Stimulated activated CD8-positive, alpha-beta memory T cell treated with anti-CD3 and anti-CD28 coated beads, Interleukin-12 subunit alpha, Interleukin-12 subunit beta, amount 100 ng/mL, for 1 hour (primary cell): ENCODE data around the gene DDX39A.

Source experiments
- DNase-seq: peaks from one replicate; pipeline ENCODE4 v3.0.0-alpha.2; 2020; ENCODE audit warnings: low read depth

The DDX39A gene

DNA sequence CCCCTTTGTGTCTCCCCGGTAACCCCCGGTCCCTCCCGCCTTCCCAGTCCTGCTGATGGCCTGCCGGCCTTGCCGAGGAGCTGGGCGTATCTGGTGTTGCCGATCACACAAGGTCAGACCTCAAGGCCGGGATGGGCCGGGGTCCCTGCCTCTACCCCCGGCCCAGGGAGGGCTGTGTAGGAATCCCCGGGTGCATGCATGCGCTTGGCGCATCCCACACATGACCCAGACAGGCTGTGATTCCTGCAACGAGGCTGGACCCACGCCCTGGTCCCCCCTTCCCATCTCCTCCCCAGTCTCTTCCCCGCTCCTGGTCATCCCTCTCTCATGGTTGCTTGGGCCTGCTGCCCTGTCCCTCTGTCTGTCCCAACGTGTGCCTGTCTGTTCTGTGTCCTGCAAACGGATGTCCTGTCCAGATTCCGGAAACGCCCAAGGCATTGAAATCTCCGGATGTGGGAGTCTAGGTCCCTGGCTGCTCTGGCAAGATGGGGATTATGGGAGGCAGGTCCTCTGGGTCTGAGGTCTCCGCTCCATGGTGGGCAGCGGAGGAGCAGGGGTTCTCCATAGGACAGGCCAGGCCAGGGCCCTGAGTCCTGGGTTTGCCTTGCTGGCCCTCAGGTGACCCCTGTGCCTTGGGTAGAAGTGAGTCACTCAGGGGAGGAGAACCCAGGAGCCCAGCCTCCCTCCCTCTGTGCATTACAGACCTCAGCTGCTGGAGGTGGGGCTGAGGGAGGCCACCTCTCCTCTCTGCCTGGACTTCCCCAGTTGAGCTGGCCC is 15.6 kb upstream of the DDX39A start:
- no peak for DNase-seq

DNA sequence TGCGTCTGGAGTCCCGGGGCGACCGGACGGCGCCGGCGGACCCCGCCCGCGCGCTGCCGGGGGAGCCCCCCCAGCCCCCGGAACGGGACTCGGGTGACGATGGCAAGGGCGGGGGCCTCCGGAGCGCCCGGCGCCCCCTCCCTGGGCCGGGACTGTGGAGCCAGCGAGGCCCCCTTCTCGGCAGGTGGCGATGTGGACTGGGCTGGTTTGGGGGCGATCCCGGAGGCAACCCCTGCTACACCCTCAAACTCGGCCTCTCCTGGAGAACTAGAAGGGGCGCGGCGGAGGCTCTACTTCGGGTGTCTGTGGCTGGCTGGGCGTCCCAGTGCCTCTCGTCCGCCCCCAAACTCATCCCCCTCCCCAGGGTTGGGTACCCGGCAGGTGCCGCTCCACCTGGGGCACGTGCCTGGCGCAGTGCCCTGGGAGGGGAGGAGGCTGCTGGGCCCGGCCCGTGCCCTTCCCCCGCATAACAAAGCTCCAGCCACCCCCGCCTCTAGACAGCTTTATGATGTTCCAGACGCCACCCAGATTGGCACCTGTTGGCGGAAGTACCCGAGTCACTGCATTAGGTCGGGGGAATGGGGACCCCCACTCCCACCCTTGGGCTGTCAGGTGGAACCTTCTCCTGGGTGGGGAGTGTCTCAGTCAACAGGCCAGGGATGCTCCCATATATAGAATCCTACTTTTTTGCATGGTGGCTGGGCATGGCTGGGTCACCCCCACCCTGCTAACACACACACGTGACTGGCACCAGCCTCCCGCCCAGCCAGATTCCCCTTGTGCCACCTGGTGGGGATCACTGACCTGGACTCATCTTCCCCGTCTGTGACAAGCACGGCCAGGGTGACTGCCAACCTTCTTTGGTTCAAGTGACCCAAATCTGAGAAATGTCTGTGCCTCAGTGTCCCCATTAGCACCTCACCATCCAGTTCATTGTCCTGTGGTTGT is 14.7 kb upstream of the DDX39A start:
- DNase-seq: no peak

DNA sequence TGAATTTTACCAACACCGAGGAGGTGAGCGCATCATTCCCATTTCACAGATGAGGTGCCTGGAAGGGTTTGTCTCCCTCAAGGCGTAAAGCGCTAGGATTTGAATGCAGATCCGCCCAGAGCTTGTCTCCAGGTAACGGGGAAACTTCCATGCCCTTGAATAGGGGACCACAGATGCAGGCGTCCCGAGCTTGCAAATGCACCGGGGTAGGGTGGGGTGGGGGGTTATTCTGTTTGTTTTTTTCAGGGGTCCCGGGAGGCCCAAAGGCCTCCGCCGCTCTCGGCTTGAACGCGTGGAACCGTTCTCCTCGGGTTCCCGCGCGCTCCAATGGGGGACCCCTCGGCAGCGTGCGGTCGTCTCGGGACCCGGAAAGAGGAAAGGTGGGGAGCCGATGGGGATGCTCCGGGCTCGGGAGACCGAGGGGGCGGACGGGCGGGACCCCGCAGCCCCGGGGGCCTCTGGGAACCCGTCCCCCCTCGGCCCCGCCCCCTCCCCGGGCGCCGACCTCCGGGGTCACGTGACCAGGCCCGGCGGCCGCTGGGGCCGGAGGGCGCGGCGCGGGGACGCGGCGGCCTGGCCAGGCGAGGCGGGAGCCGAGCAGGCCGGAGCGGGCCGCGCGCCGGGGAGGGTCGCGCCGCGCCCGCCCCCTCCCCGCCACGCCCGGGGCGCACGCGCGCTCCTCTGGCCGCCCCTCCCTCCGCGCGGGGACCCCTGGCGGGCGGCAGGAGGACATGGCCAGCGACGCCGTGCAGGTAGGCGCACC is 13.8 kb upstream of the DDX39A start, which contains the start of gene PKN1:
PKN1 (plus strand) TSS at position 516 of the 763 bp plus-strand sequence; CDS start at position 732, 216 bp downstream.
- DNase-seq: no peak

DNA sequence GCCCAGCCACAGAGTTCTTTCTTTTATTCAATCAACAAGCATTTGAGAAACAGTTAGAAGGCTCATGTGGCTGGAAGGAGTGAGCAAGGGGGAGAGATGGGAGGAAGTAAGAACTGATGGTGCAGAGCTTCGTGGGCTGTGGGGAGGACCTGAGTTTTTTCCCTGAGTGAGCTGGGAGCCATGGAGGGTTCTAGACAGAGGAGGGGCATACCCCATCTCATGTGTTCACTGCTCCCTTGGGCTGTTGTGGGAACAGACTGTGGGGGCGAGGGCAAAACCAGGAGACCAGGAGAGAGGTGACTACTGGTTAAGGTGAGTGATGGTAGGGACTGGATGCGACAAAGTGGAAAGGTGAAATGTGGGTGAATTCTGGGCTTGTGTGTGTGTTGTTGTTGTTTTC is 11.6 kb upstream of the DDX39A start:
- no peak for DNase-seq

DNA sequence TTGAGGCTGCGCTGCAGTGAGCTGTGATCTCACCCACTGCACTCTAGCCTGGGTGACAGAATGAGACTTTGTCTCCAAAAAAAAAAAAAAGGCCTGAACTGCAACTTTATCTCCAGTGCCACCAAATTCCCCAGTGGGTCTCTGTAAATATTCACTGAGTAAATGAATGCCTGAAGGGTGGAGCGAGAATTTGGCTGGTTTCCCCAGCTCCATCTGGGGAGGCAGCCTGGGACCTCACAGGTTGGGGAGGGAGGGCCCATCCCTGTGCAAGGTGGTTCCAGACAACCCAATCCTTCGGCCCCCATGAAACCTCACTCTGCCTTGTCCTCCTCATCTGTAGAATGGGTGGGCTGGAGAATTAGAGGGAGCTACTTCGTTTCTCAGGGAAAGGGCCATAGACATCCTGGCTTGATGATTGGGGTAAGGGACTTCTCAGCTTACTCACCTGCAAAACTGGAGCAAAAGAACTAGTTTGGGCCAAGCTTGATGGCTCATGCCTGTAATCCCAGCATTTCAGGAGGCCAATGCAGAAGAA is 9.8 kb upstream of the DDX39A start:
- DNase-seq: no peak

DNA sequence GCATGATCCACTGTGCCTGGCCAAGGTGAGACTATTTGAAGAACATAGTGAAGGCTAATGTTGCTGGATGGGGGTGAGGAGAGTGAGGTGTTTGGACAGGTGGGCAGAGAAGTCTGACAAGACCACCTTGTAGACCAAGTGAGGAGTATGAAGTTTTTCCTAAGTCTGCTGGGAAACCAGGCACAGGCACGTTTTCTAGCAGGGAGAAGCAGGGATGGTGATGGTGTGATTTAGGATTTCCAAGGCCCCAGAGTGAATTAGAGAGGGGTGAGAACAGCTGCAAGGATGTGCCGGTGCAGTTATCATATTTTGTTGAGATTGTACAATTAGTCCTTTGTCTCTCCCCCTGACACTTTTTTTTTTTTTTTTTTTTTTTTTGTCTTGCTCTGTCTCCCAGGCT is 8.3 kb upstream of the DDX39A start:
- DNase-seq: no peak

DNA sequence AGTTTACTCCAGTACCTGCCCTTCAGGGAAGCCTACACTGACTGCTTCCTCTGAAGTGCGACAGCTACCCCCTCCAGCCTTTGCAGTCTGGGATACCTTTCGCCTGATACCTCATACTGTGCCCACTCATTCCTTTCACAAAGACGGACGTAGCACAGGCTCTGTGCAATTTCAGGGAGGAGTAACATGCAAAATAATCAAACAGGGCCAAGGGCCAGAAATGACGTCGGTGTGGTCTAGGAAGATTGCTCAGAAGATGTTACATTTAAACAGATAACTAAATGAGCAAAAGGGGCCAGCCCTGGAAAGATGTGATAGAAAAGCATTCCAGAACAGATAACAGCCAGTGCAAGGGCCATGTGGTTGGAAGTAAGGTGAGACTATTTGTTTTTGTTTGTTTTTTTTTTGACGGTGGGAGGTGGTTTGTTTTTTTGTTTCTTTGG is 6.6 kb upstream of the DDX39A start:
- DNase-seq: no peak

DNA sequence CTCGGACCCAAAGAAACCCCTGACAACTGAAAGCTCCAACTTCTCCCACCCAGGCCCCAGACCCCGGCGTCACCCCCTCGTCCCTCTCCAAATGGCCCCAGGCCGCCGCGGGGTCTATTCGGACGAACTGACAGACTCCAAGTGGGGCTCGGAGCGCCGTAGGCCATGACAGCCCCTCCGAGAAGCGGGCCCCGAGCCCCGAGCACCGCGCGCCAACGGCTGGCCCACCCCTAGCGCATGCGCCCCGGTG is 360 bp downstream of the DDX39A start:
- DNase-seq: no peak

DNA sequence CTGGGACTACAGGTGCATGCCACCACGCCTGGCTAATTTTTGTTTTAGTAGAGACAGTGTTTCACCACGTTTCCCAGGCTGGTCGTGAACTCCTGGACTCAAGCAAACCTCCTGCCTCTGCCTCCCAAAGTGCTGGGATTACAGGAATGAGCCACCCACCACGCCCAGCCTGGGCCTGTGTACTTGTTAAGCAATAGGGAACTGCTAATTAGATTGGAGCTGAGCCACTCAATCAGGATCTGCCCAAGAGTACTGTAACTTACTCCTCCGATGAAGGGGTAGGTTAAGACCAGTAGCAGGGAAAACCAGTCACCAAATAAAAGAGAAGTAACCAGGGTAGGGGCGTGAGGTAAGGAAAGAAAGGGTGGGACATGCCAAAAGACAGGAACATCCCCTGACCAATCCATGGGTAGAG is 2.3 kb downstream of the DDX39A start:
- DNase-seq: no peak

DNA sequence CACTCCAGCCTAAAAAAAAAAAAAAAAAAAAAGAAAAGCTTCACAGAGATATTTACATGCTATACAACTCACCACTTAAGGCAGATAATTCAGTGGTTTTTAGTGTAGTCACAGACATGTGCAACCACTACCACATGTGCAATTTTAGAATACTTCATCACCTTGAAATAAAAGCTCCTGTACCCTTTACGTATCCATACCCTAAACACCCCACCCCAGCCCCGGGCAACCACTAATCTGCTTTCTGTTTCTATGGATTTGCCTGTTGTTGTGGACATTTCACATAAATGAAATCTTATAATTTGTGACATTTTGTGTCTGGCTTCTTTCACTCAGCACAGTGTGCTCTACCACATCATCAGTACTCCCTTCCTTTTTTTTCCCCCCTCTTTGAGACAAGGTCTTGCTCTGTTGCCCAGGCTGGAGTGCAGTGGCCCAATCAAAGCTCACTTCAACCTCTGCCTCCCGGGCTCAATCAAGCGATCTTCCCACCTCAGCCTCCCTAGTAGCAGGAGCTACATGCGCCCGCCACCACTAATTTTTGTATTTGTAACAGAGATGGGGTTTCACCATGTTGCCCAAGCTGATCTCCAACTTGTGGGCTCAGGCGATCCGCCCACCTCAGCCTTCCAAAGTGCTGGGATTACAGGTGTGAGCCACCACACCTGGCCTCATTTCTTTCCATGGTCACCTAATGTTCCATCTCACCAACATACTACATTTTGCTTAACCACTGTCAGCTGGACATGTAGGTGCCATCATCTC is 4.0 kb downstream of the DDX39A start:
- no peak for DNase-seq

DNA sequence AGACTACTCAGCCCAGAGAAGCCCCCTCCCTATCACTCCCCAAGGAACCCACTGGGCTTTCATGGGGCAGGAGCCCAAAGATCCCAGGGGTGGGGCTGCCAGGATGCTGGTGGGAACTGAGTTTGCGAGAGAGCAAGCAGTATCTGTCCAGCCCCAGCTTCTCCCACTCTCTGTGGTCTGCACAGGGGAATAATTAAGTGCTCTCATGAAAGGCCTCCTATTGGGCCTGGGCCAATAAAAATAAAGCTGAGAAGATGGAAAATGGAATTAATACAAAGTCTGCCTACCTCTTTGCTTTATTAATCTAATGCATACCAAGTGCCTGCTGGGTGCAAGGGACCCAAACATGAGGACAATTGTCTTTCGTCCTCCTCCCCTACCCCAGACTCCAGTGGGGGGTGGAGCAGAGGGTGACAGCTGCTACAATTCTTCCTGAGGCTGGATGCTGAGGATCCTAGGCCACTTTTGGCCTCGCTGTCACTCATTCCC is 5.4 kb downstream of the DDX39A start:
- DNase-seq: no peak

DNA sequence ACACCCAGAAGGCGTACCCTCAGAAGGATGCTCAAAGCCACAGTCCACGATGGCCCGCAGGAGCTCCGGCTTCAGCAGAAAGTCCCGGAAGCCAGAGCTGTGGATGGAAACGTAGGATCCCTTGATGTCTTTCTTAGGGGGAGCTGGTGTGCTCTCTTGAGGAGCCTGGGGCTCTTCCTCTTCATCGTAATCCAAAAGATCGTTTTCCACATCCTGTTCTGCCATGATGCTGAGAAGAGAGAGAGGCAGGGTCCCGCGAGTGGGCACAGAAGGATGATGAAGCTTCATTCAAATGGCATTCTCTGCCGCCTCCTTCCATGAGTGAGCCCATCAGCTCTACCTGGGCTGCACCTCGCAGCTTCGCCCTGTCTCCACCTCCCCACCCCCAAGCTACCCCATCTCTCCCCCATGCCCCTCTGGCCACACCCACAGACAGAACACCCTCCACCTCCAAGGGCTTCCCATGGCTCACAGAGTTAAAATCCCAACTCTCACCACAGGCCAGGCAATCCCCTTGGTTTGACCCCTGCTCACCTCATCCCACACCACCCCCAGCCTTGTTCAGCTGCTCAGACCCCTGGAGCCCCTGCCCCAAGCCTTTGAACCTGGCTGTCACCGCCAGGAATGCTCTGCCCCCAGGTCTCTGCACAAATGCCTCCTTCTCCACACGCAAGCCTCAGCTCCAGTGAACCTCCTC is 6.0 kb downstream of the DDX39A start:
- no peak for DNase-seq

DNA sequence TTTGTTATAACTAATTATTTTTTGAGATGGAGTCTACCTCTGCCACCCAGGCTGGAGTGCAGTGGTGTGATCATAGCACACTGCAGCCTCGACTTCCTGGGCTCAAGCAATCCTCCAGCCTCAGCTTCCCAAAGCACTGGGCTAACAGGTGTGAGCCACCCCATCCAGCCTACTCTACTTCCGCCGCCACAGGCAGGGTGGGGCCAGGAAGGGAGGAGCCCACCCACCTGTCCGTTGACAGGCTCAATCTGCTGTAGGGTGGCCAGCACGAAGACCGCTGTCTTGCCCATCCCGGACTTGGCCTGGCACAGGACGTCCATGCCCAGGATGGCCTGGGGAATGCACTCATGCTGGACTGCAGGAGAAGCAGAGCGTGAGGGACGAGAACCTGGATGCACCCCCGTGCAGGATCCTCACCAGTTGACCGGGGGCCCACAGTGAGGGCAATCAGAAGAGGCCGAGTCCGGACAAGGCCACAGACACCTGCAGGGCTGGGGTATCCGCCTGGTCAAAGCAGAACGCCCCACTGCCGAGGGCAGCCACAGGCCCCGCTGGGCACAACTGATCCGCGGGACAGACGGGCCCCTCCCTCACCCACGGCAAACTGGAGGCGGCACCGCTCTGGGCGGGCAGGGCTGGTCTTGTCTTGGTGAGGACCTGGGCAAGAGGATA is 6.7 kb downstream of the DDX39A start:
- DNase-seq: no peak

DNA sequence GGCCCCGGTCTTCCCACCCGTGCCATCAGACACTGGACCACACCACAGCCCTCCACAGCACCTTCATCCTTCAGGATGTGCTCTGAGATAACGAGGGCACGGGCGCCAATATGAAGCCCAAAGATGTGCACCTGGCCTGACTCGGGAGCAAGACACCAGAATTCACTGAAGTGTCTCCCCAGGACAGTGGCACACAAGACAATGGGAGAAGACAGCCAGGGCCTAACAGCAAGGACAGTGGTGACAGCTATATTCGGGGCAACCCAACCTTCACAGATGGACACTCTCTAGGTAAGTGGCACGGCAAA is 7.2 kb downstream of the DDX39A start:
- no peak for DNase-seq

DNA sequence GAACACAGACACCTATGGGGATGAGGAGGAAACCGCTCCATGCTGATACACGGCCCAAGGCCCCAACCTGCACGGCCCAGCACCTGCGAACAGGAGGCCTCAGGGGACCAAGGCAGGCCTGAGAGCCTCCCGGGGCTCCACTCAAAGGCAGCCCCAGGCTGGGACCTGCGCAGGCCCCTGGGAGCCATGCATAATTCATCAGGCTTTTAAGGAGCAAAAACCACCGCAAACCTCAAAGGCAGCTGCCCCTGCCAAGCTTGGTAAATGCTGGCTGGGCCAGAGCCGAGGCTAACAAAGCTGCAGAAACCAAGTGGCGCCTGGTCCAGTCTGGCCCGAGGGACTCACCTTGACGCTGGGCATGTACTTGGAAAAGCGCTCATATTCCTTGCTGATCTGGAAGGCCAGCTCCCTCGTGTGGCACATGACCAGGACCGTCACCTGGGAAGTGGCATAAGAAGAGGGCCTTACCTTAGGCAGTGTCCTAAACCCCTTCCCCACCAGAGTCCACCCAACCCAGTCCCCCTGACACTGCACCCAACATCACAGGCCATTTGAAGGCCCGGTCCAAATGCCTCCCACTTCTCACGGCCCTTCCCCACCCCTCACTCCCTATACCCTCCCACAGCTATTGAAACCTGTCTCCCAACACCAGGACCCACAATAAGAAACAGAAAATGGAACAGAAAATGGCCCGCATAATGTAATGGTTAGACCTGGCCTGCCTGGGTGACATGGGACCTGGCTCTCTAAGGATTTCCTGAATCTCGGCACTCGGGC is 7.8 kb downstream of the DDX39A start:
- no peak for DNase-seq

DNA sequence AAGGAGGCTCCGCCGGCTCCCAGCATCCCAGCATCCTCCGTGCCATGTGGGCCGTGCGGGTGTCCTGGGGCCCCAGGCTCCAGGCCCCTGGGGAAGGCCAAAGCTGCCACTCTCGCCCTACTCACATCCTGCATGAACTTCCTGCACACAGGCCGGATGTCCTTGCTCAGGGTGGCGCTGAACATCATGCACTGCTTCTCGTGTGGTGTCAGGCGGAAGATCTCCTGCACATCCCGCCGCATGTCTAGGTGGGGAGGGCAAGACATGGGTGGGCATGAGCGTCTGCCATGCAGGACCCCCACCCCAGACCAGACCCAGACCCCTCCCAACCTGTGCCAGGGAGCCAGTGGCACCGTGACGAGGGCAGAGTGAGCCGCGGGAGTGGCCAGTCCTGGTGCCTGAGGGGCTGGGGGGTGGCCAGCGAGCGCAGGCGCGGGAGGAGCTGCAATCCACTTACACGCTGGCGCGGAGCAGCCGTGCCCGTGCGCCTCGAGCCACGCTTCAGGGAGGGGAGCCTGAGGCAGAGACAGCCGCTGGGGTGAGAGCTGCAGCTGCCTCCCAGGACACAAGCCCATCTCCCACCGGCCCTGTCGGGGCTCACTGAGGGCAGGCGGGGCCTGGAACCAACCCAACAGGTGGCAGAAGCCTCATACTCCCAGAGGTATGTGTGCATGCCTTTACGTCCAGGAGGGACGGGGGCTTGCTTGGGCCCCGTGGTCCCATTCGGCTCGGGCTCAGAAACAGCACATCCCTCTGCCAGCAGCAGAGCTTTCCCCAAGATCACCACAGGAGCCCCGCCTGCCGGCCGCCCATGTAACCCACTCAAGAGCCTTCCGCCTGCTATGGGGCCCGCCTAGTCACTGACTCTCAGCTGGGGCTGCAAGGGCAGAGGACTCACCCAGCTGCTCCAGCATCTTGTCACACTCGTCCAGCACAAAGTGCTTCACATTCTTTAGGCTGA is 8.8 kb downstream of the DDX39A start:
- no peak for DNase-seq

DNA sequence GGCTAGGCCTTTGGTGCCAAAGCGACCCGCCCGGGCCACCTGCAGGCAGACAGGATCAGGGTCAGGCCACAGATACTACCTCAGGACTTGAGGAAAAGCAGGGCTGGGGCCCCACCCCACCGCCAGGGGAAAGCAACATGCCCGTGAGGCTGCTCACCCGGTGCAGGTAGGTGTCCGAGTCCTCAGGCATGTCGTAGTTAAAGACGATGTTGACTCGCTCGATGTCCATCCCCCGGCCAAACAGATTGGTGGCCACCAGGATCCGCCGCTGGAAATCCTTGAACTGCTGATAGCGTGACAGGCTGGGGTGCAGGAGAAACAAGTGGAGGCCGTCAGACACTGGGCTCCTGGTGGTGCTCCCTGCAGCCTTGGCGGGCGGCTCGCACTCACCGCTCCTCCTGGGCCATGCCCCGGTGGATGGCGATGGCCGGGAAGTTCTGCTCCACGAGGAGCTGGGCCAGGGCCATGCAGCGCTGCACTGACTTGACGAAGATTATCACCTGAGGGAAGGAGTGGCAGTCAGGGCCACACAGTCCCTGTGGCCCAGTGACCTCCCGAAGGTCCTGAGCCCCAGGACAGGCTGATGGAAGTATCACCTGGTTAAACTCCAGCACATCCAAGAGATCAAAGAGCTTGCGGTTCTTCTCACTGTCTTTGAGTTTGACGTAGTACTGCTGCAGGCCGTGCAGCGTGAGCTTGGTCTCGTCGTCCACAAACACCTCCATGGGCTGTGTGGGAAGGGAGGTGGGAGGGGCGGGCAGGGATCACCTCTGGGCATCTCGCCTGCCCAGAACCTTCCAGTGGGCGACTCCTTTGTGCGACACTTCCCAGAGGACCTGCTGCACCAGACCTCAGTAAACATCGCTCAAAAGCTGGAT is 9.8 kb downstream of the DDX39A start:
- DNase-seq: no peak
